HepG2 (cell line): Measurements from ENCODE around the gene TTLL1. TPM values are rescaled to one million over a fixed set of nuclear protein-coding genes. Genes with fewer than 3 reads are reported as not detected.
A peak's percentile ranks its signal among the peaks of the same experiment; 100 is the strongest.

ENCODE experiments used
- ARNTL ChIP-seq: sonication (generic); formaldehyde crosslinking; IDR thresholded peaks from 2 replicates; pipeline ENCODE4 v1.4.0; 2020; ENCODE audit warnings: mild to moderate bottlenecking, missing genetic modification reagents
- CENPX ChIP-seq: sonication (generic); formaldehyde crosslinking; IDR thresholded peaks from 2 replicates; pipeline ENCODE4 v1.9.0; 2021; ENCODE audit warnings: mild to moderate bottlenecking, missing genetic modification reagents, moderate library complexity
- CTCF ChIP-seq: sonication (generic); formaldehyde crosslinking; IDR thresholded peaks from 2 replicates; pipeline ENCODE4 v1.5.0; 2020; ENCODE audit warnings: mild to moderate bottlenecking, missing genetic modification reagents, moderate library complexity
- FOSL2 ChIP-seq: sonication (generic); formaldehyde crosslinking; IDR thresholded peaks from 2 replicates; pipeline ENCODE4 v1.4.0; 2020; ENCODE audit warnings: missing genetic modification reagents
- NFRKB ChIP-seq: fragments of 450-650 bp; IDR thresholded peaks from 2 replicates; pipeline ENCODE4 v1.6.1; 2017
- PHB2 ChIP-seq: fragments of 450-650 bp; IDR thresholded peaks from 2 replicates; pipeline ENCODE4 v1.6.1; 2018; ENCODE audit not compliant: partially characterized antibody
- PRPF4 ChIP-seq: fragments of 200-400 bp; formaldehyde crosslinking; IDR thresholded peaks from 2 replicates; pipeline ENCODE4 v1.6.1; 2016; ENCODE audit warnings: low read length, low read depth; ENCODE audit not compliant: poor library complexity, severe bottlenecking
- SP1 ChIP-seq, 2 experiments: fragments of 450-650 bp in 1 of 2; sonication (generic) in 1 of 2; formaldehyde crosslinking in 1 of 2; IDR thresholded peaks; 2 replicates each; pipeline versions ENCODE4 v1.4.0 to v1.6.1; 2016 to 2020; ENCODE audit warnings: missing genetic modification reagents in 1 of 2
- TSC22D2 ChIP-seq: sonication (generic); formaldehyde crosslinking; IDR thresholded peaks from 2 replicates; pipeline ENCODE4 v1.5.1; 2020; ENCODE audit warnings: missing genetic modification reagents, mild to moderate bottlenecking, borderline replicate concordance
- ZC3H4 ChIP-seq: sonication (generic); formaldehyde crosslinking; IDR thresholded peaks from 2 replicates; pipeline ENCODE4 v1.4.0; 2020; ENCODE audit warnings: missing genetic modification reagents, borderline replicate concordance
- ZFY ChIP-seq: sonication (generic); formaldehyde crosslinking; IDR thresholded peaks from 2 replicates; pipeline ENCODE4 v1.4.0; 2020; ENCODE audit warnings: missing genetic modification reagents
- ZKSCAN5 ChIP-seq: sonication (generic); formaldehyde crosslinking; IDR thresholded peaks from 2 replicates; pipeline ENCODE4 v1.5.1; 2020; ENCODE audit warnings: mild to moderate bottlenecking, missing genetic modification reagents
- ZNF652 ChIP-seq: IDR thresholded peaks from 2 replicates; pipeline ENCODE4 v1.6.1; 2016; ENCODE audit warnings: low read depth, borderline replicate concordance
- ZNF687 ChIP-seq: sonication (generic); formaldehyde crosslinking; IDR thresholded peaks from 2 replicates; pipeline ENCODE4 v1.5.1; 2020; ENCODE audit warnings: mild to moderate bottlenecking, missing genetic modification reagents, moderate library complexity
- polyA plus RNA-seq, 8 experiments: library from polyadenylated mRNA; depleted of rRNA in 3 of 8; stranded (reverse) in 7 of 8; unstranded in 1 of 8; fragments of >200 nt; fragmentation: Illumina TruSeq in 4 of 8; extraction: Trizol in 4 of 8; gene quantifications; 2 replicates each; pipeline versions ENCODE4 v1.2.1 to v1.2.3, GENCODE V29; 2011 to 2016; ENCODE audit warnings: low read depth in 4 of 8, missing spikeins in 1 of 8, mixed read lengths in 1 of 8; ENCODE audit not compliant: insufficient read depth in 1 of 8
- total RNA-seq, 5 experiments: library from RNA; depleted of rRNA; stranded (reverse); fragments of >200 nt; fragmentation: Illumina TruSeq; extraction: Trizol; gene quantifications; 2 replicates each; pipeline ENCODE4 v1.2.3, GENCODE V29; 2016; ENCODE audit warnings: low read depth in 1 of 5
- TF ChIP-seq, protein P1 (sequence below): sonication (generic); formaldehyde crosslinking; IDR thresholded peaks from 2 replicates; pipeline ENCODE4 v1.4.0; 2020; ENCODE audit warnings: missing genetic modification reagents
- TF ChIP-seq, protein P2 (sequence below): sonication (generic); formaldehyde crosslinking; conservative IDR thresholded peaks from 2 replicates; pipeline ENCODE4 v1.8.0; 2022; ENCODE audit warnings: mild to moderate bottlenecking, moderate library complexity, missing genetic modification reagents

The TTLL1 gene
- total and polyA plus RNA-seq, 2 of the 13 experiments (the other 11 are each of a cell fraction or from before 2014, with no cell fraction given) = 1.6 to 5.3 TPM

DNA sequence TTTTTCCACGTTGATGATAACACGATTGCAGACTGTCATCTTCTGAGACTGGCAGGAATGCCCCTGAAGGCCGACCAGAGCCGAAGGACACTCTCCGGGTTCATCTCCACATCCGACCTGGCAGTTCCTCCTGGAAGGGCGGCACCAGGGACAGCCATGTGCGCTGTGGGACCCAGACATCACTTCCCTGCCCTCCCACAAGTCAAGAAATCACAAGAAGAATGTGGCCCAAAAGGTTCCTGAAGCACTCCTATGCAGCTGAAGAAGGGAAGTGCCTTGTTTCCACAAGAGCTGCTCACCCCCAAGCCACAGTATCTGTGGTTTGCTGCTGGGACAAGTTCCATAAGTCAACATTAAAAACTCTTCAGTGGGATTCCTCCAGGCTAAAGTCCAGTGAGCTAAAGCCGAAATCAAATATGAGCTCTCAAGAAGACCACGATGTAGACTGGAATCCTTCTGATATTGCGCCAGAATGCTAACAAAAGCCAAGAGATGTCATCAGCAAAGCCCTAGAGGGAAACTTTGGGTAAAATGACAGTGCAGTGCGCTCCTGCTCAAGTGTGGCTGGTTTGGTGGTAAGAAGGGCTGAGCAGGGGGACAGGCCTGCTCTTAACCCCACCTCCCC, 95.4 kb downstream of the TTLL1 start (continued):
- TF ChIP-seq ZNF687 (CRISPR knock-in tag) (no peak; the same call in 1 of the 2 replicates), NFRKB (no peak), SP1 (IDR thresholded peaks at IDR 0.05) (no peak), SP1 (CRISPR knock-in tag; IDR thresholded peaks at IDR 0.05) (no peak), ZC3H4 (CRISPR knock-in tag) (no peak), FOSL2 (peak; percentile 68), ZNF652 (CRISPR knock-in tag) (no peak; the same call in 1 of the 2 replicates), CTCF (0 out of 2 replicates have a peak, but pooled peaks have one; percentile 6), CENPX (CRISPR knock-in tag) (no peak), PRPF4 (no peak), ZFY (CRISPR knock-in tag) (peak; percentile 31; the same call in 1 of the 2 replicates), ZKSCAN5 (CRISPR knock-in tag) (no peak), ARNTL (CRISPR knock-in tag) (no peak), TSC22D2 (CRISPR knock-in tag) (no peak), PHB2 (no peak)
- TF ChIP-seq, protein P1, sequence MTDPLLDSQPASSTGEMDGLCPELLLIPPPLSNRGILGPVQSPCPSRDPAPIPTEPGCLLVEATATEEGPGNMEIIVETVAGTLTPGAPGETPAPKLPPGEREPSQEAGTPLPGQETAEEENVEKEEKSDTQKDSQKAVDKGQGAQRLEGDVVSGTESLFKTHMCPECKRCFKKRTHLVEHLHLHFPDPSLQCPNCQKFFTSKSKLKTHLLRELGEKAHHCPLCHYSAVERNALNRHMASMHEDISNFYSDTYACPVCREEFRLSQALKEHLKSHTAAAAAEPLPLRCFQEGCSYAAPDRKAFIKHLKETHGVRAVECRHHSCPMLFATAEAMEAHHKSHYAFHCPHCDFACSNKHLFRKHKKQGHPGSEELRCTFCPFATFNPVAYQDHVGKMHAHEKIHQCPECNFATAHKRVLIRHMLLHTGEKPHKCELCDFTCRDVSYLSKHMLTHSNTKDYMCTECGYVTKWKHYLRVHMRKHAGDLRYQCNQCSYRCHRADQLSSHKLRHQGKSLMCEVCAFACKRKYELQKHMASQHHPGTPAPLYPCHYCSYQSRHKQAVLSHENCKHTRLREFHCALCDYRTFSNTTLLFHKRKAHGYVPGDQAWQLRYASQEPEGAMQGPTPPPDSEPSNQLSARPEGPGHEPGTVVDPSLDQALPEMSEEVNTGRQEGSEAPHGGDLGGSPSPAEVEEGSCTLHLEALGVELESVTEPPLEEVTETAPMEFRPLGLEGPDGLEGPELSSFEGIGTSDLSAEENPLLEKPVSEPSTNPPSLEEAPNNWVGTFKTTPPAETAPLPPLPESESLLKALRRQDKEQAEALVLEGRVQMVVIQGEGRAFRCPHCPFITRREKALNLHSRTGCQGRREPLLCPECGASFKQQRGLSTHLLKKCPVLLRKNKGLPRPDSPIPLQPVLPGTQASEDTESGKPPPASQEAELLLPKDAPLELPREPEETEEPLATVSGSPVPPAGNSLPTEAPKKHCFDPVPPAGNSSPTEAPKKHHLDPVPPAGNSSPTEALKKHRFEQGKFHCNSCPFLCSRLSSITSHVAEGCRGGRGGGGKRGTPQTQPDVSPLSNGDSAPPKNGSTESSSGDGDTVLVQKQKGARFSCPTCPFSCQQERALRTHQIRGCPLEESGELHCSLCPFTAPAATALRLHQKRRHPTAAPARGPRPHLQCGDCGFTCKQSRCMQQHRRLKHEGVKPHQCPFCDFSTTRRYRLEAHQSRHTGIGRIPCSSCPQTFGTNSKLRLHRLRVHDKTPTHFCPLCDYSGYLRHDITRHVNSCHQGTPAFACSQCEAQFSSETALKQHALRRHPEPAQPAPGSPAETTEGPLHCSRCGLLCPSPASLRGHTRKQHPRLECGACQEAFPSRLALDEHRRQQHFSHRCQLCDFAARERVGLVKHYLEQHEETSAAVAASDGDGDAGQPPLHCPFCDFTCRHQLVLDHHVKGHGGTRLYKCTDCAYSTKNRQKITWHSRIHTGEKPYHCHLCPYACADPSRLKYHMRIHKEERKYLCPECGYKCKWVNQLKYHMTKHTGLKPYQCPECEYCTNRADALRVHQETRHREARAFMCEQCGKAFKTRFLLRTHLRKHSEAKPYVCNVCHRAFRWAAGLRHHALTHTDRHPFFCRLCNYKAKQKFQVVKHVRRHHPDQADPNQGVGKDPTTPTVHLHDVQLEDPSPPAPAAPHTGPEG (CRISPR knock-in tag) = no peak
- TF ChIP-seq, protein P2, sequence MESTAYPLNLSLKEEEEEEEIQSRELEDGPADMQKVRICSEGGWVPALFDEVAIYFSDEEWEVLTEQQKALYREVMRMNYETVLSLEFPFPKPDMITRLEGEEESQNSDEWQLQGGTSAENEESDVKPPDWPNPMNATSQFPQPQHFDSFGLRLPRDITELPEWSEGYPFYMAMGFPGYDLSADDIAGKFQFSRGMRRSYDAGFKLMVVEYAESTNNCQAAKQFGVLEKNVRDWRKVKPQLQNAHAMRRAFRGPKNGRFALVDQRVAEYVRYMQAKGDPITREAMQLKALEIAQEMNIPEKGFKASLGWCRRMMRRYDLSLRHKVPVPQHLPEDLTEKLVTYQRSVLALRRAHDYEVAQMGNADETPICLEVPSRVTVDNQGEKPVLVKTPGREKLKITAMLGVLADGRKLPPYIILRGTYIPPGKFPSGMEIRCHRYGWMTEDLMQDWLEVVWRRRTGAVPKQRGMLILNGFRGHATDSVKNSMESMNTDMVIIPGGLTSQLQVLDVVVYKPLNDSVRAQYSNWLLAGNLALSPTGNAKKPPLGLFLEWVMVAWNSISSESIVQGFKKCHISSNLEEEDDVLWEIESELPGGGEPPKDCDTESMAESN (CRISPR knock-in tag) = 0 out of 2 replicates have a peak, but pooled peaks have one; percentile 53
